HG02943 (cell line): ENCODE data around the gene APCDD1.

Experiments
- ATAC-seq: cut with Tn5 transposase; IDR thresholded peaks from one replicate; pipeline ENCODE4 v1.9.1; 2021; ENCODE audit warnings: mild to moderate bottlenecking, low read depth, moderate library complexity; ENCODE audit not compliant: unreplicated experiment

The APCDD1 gene

DNA sequence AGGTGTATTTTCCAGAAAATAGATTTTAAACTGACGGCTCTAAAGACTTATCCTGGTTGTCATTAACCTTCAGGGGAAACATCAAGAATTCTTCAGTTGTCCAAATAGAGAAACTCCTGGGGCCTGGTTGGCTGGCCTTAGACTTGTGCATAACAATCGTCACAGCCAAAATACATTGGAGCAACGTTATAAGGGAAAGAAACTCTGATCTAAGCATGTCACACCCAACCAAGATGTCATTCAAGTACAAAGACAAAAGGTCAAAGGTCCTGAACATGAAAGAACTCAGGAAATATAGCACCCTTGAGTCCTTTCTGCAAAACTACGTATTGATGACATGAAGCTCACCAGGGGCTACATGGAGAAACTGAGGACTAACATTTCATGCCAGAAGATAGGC lies 23.8 kb upstream of the APCDD1 start:
- no peak for ATAC-seq

DNA sequence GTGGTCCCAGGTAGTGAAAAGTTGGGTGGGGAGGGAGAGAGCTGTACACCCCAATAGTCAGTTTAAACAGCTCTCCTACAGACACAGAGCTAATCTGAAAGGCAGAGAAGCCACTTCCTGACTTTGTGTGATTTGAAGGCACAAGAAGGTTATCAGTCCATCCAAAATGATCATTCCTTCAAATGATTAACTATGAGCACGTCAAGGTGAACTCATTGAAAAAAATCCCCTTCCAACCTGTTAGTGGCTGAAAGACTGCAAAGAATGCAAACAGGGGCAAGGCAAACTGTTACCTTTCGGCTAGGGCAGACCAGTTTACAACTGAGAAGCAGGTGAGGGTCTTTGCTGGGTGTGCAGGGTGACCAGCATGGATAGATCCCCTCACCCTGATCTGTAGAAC lies 22.8 kb upstream of the APCDD1 start:
- ATAC-seq = no peak

DNA sequence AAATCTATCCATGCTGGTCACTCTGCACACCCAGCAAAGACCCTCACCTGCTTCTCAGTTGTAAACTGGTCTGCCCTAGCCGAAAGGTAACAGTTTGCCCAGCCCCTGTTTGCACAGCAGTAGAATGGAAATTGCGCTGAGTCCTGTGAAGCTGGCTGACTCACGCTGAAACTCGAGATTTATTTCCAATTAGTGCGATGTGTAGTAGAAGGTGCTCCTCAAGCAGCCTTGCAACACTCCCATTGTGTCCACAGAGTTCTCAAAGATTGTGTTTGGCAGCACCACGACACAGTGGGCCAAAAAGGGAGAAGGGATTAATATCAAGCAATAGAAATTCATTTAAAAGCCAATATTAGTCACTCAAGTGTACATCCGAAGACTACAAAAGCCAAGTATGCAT lies 21.7 kb upstream of the APCDD1 start:
- no peak for ATAC-seq

DNA sequence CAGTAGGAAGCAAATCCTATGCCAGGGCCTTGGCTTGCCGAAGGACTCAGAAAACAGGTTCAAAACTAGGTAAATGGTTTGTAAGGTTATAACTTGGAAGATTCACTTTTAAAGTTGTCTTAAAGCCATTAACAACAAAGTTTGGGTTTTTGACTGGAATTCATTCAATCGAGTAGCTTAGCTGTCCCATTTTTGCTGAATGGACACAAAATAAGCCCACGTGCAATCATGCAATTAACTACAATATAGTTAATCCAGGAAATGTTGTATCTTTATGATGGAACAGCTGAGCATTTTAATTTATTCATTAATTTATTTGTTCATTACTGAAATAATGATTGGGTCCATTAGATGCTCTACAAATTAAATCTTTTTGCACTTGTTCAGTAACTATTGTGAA lies 18.3 kb upstream of the APCDD1 start:
- ATAC-seq = no peak

DNA sequence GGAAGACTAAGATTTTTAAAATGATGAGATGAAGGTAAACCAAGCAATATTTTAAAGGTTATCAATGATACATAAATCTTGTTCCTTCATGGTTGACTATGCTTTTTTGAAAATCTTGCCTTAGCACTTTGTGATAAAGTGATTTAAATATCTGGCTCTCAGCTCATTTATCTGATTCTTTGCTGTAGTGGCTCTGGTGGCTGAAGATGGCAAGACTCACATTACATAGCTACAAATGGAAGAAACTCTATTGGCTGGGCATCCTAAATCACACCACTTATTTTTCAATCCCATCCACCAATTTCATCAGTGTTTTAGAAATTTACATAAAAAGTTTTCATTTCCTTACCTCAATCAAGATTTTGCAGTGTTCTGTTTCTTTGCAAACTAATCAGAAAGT lies 16.6 kb upstream of the APCDD1 start:
- no peak for ATAC-seq

DNA sequence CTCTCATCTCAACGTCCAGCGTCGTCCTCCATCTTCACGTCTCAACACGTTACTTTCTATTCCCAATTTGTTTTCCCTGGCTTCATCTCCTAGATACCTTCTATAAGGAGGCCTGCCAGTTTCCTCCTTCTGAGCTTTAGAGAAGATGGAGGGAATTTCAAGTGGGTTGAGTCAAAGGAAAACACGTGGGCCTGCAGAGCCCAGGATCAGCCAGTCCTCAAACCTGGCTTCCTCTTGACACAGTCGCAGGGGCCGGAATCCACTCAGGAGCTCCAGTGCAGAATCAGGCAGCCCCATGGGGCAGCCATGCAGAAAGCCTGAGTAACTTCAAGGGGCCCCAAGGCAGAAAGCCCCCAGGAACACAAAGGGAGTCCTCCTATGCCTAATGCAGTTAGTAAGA lies 14.5 kb upstream of the APCDD1 start:
- ATAC-seq = no peak

DNA sequence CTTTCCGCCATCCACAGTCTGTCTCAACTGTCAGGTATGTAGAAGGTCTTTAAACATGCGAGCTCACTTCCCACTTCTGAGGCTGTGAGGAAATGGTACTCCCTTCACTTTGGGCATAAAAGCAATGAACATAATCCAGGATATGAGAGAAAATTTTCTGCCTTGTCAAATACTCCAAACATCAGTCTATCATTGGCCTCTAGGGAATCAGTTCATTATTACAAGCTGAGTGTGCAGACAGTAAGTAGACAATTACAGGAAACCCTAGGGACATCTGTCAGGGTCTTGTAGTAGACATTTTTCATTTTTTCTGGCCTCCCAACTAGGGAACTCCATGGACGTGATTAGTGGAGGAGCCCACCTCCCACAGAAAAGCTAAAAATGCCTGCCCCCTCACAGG lies 13.6 kb upstream of the APCDD1 start:
- ATAC-seq = no peak

DNA sequence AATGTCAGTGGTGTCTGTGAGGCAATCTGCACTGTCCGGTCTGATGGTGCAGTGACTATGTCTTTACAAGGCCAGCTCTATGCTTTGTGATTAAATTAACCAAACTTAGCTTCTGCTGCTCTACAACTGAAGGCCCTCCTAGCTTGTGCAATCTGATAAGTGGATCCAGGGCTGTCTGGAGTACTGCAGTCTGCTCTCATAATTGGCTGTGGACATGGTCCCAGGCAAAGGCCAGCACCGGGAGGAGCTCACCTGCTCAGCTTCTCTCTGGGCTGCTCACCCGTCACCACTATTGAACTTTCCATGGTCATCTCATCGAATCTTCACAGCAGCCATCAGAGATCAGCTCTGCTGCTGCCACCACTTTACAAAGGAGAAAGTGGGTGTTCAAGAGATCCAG lies 13.0 kb upstream of the APCDD1 start:
- ATAC-seq = no peak

DNA sequence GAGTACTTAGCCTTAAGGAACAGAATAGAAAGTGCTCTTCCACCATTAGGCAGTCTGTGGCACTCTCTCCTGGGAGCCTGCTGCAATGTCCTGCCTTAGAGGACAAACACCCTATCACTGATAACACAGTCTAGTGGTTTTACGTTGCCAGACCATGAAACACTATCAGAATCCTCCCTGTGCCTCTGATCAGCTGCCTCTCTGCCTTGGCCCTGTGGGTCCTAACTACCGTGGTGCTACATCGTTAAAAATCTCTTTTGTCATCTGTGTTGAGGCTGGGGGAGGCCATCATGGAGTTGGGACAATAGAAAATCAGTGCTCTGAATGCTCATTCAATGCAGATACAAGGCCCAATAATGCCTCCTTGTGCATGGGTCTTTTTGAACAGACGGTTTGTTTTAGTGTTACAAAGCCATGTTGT lies 11.9 kb upstream of the APCDD1 start:
- ATAC-seq = no peak

DNA sequence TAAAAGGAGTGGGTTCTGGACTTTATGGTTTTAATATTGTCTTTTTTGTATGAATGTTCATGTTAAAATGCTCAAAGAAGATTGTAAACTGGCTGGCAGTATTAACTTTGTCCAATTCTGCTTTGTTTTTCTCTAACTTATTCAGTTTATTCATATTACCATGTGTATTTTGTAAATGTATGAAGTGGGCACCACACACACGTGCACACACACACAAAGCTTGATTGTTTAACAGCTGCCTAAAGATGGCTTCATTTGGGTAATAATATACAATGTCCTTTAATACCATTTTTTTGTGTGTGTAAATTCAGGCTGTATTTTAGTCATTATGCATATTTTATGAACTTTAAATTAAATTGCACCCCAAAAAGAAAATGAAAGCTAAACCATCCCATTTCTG lies 11.4 kb upstream of the APCDD1 start:
- no peak for ATAC-seq

DNA sequence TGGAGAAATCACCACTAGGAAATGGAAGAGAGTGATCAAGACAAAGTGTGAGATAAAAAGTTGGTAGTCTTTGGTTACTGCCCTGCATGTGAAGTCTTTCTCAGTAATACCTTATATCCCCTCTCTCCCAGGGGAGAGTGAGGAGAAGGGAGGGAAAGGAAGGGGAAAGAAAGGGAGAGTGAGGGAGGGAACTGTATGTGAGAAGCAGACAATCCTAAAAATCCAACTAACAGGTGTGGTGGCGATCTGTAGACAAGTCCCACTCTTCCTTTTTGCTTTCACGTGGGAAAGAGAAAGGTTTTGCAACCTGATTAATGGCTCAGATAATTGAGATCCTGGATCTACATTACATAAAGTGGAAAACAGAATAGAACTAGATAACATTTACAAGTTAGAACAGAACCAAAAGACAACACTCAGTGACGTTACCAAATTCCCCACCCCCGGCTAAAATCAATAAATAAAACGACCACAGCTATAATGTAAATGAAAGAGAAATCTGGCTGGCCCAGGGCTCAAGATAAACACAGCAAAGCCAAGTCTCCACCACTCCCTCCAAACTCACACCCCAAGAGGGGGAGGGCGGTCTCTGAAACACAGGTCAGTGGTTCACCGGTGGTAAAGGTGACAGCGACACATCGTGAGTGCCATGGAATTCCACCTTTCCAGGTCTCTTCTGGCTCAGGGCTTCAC lies 10.0 kb upstream of the APCDD1 start:
- ATAC-seq = no peak

DNA sequence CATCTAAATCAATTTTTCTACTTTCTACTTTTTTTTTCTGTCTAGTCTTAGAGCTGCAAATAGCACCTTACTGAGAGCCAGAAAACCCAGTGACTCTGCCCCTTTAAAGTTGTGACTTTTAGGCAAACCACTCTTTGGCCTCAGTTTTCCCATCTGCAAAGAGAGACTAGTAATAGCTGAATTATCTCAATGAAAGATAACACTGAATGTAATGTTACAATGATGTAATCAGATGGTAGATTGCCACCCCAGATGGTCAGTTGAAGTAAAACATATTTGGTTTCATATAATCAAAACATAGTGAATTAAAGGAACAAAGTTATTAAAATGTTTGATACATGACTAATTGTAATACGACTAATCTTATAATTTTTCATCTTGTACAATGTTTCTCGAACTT lies 5.0 kb upstream of the APCDD1 start:
- no peak for ATAC-seq

DNA sequence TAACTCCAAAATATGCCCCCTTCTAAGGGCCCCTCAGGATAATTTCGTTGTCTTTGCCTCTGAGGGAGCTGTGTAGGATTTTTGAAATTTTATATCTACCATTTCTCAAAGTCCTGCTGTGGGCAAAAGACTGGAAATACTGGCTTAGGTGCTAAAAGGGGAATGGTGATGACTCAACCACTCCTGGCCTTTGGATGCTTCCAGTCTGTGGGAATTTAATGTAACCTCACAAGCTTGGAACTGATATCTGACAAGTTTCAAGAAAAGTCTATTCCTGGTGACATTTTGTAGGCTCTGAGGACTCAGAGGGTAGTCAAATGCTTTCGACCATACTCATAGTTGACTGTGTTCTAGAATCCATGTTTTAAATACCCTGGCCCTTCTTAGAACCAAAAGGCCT lies 3.4 kb upstream of the APCDD1 start:
- no peak for ATAC-seq

DNA sequence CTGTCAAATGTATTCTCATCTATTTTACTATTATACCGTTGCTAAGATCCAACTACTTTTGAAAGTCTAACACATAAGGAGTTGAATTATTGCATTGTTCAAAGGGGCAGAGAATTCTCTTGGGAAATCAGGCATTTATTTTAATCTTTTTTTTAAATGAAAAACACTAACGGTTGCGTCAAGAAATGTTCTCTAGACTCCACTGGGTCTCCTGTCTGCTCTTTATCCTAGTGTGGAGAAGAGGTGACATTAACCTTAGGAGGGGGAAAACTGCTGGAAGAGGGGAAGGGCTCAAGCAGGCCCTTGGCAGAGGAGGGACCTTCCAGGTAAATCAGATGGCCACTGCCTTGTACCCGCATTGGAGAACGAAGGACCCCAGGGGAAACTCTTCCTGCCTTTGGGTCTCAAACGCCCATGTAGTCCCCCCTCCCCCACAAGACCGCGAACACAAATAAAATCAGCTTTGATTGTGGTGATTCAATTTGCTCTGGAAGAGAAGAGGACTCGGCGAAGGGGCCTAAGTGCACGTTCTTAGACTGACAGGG lies 1.1 kb upstream of the APCDD1 start:
- no peak for ATAC-seq

DNA sequence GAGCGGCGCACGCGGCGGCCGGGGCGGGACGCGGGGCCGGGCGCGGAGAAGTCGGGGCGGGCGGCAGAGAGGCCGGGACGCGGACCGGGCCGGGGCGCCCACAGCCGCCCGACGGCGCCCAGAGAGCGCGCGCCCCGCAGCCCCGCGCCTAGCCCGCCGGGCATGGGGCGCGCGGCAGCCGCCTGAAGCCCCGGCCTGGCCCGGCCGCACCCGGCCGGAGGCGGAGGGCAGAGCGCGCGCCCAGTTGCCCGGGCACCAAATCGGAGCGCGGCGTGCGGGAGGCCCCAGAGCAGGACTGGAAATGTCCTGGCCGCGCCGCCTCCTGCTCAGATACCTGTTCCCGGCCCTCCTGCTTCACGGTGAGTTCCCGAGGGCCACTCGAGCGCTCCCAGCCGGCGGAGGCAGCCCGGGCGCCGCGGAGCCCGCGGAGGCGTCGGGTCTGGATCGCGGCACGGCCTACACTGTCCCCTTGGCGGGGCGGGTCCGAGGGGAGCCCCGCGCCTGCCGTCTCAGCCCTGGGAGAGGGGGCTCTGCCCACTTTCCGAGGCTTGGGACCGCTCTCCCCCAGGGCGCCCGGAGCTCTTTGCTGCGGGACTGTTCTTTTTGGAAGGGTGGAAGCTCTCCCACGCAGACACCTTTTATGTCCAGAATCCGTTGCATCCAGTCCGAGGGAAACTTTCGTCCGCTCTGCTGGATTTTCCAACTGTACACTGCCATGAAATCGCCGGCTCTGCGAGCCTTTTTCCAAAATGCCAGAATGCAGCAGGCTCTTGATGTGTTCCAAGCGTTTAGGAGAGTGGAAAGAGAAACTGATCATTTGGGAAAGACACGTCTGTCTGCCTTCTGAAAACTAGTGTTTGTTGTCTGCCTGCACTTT lies 484 bp downstream of the APCDD1 start:
- no peak for ATAC-seq

DNA sequence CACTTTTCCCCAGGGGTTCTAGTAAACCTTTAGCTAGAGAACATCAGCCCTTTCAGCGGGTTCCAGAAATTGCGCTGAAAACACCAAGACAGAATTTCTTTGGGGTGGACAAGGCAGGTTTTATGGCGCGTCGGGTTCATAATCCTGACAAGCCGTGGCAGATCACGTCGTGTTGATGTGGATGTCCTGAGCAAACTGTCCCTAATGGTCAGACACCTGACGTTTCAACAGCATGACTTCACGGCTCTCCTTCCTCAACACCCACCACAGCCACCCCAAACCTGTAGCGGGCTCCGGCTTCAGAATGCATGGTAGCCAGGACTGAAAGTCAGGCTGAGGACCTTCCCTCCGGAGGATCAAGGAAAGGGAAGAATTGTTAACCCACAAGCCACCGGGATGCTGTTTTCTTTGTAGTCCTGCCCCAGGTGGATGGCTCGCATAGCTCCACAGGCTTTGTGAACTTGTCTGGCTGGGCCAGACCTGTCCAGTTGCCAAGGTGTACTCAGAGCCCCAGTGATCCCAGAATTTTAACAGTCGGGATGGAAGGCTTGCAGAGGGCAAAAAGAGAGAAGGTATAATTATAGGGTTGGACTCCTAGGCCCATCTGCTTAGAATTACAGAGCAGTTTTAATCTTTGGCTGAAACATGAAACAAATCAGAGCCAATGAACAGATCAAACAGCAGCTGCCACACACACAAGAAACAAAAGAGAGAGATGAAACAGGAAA lies 1.5 kb downstream of the APCDD1 start:
- ATAC-seq = no peak

DNA sequence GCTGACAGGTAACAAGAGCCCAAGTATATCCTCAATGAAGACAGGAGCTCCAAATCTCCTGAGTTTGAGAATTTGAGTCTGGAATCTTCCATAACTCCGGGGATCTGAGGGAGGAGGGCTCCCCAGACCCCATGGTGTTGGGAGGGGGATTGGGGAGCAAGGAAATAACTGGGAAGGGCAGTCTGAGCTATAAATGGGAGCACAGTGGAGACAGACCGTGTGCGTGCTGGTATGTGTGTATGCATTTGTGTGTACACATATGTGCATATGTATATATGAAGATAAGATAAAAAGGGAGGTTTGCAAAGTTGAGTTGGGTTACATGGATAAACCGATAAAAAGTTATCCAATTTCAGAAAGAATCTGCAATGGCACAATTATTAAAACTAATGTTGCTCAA lies 2.3 kb downstream of the APCDD1 start:
- ATAC-seq = no peak

DNA sequence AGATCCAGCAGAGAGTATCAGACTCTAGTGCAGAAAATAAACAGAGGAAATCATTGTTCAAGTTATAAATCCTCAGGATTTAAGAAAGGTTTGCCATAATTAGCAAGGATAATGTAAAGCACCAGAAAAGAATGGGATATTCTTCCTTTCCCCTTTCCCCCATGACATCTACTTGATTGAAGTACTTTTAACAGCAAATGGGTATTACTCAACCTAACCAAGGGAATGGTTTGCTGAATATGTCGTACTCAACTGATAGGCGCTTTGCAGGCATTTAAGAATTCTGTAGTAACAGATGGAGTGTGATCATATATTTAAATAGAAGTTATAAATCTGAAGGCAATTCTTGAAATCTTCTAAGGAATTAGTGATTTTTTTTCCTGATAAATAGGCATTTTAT lies 2.7 kb downstream of the APCDD1 start:
- no peak for ATAC-seq

DNA sequence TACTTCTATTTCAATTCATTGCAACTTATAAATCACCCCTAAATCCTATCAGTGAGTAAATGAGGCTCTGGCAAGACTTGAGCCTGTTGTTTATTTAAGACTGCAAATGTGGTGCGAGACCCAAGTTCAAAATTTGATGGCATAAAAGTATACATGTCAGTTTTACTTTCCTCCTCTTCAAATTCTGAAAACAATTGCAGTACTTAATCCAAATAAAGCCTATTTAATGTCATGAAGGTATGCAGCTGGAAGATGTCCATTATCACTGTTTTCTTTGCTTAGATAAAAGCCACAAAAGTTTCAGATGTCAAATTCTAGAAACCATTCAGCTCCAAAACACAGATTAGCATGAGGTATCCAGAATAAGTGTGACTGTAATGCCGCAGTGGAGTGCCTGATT lies 3.3 kb downstream of the APCDD1 start:
- ATAC-seq = no peak

DNA sequence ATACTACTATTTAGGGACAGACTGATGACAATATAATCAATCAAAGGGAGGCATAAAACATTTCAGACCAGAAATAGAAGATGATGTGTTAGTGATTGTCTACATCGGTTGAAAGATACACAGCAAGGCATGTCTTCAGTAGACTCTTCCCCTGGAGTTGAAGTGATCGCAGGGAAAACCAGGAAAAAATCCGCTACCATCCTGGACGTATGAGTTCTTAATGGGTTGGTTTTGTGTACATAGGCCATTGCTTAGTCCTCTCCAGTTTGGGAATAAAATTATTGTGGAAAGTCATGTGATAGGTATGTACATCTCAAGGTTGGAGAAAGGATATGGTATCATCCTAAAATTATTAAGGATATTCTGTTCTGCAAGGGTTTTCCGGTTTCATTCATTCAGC lies 4.3 kb downstream of the APCDD1 start:
- ATAC-seq = no peak

DNA sequence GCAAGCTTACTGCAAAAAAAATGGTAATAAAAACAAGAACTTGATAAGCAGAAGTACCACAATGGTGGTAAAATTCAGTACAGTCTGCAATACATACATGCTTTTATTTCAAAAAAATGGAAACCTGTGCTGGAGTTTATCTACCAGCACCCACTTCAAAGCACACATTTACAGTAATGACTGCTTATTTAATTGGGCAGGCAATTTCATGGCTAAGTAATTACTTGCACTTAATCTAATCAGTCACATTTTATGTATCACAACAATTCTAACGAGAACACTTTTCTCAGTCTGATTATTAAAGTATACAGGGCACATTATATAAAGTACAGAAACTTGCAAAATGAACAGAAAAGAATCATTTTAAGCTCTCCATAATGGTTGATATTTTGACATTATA lies 5.2 kb downstream of the APCDD1 start:
- no peak for ATAC-seq
